AG20443 (cell line): ENCODE measurements around the gene GRAMD1B.
"Not testable (repeated sequence)": the region's sequence is repeated elsewhere in the genome, so short reads cannot be mapped to it uniquely, and the experiment has no call there.

ENCODE experiments used
- DNase-seq: peaks from one replicate; pipeline ENCODE4 v3.0.0; 2012; ENCODE audit warnings: low spot score, mixed read lengths

GRAMD1B gene

DNA sequence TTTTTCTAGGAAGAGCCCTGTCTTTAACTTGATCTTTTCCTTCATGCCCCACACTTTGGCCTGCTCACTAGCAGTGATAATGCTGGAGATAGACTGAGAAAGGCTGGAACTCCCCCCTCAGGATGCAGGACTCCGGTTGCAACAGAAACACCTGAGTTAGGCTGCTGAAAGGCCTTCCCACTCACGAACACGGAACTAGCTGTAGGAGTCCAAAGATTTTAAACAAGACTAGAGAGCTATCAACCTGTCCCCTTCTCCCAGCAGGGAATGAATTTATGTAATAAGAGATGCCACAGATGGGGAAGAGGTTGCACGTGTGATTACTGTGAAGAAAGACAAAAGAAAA lies 211.4 kb downstream of the GRAMD1B start:
- DNase-seq = no peak

- no peak for DNase-seq
Observed at GRCh38 chr11:123642435-123642834, 212.4 kb downstream of the GRAMD1B start.

GRCh38 chr11:123645286-123645975 lies 215.4 kb downstream of the GRAMD1B start:
- DNase-seq = no peak

GRCh38 chr11:123650901-123651300 lies 220.8 kb downstream of the GRAMD1B start:
- DNase-seq = no peak

DNA sequence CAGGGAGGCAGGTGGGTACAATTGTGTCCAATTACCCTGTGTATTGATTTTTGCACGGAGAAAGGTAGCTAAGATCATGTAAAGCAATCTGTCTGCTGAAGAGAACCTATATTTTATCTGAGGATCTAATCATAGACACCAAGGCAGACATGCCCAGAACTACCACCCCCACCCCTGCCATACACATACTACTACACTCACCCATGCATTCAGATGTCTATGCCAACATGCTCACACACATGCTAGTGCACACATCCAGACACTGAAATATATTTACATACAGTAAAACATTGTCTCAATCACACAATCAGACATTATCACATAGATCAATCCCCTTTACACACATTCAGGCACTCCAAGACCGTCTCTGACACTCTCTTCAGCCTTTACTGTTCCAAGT lies 222.5 kb downstream of the GRAMD1B start:
- no peak for DNase-seq

GRCh38 chr11:123653483-123653826 lies 223.4 kb downstream of the GRAMD1B start:
- DNase-seq = no peak

GRCh38 chr11:123653827-123654565 lies 223.9 kb downstream of the GRAMD1B start:
- DNase-seq = peak; percentile 87

DNA sequence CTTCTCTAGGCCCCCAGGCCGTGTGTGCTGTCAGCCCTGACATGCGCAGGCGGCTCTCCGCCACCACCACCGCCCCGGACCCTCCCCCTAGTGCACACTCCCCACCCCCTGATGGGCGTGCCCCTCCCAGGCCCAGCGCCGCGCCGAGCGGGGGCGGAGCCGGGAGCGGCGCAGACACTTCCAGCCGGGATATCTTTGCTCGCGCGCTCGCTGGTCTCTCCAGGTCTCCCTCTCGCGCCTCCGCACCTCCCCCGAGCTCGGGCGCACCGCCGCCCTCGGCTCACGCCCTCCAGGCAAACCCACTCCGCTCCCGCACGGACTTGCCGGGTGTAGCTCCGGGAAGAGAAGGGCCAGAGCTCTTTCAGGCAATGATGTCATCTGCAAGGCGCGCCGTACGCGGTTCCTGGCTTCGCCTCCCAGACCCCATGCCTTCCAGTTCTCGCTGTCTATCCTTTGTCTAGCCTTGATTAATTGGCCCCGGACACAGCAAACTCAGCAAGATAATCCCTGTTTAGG lies 224.6 kb downstream of the GRAMD1B start, which contains the start of gene SCN3B:
TSS of gene SCN3B (minus strand) at position 59 of the 516 bp plus-strand sequence. CDS start 823 bp downstream, outside the sequence.
- peak; percentile 81 for DNase-seq

- no peak for DNase-seq
Observed at GRCh38 chr11:123659311-123659710, 229.2 kb downstream of the GRAMD1B start.

GRCh38 chr11:123659965-123660364 lies 229.9 kb downstream of the GRAMD1B start:
- DNase-seq = not testable (repeated sequence)

GRCh38 chr11:123665306-123665705 lies 235.2 kb downstream of the GRAMD1B start:
- DNase-seq = no peak

DNA sequence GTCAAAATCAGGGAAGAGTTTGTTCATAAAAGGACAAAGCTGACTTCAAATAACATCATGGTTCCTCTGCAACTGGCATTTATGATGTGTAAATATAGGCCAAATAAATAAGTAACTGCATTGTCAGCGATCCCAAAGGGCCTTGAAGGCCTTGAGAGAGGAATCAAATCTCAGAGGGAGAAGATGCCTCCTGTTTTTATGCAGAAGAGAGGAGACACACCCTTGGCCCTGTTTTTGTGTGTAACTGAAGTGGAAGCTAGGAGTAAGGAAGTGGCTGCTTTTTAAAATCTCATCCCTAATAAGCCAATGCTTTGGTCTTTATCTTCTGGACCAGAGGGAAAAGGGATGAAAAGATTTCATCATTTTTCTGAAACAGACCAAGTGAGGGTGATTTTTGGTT lies 240.0 kb downstream of the GRAMD1B start:
- no peak for DNase-seq

GRCh38 chr11:123671534-123671933 lies 241.5 kb downstream of the GRAMD1B start:
- no peak for DNase-seq

GRCh38 chr11:123672568-123672967 lies 242.5 kb downstream of the GRAMD1B start:
- no peak for DNase-seq

GRCh38 chr11:123674297-123674696 lies 244.2 kb downstream of the GRAMD1B start:
- DNase-seq = no peak
